CMK (cell line): ENCODE data around the gene LRRC36.

Experiments used
- DNase-seq: peaks from one replicate; pipeline ENCODE4 v3.0.0-alpha.2; 2010; ENCODE audit warnings: low read depth

Gene LRRC36

GRCh38 chr16:67326472-67327309 is at the start of gene LRRC36, which contains the start of gene KCTD19:
Gene LRRC36 (plus strand): TSS chr16:67326815. CDS start chr16:67326863, 48 bp downstream.
Gene KCTD19 (minus strand): TSS chr16:67326741. CDS start chr16:67326707, 34 bp downstream.
- DNase-seq, result no peak

GRCh38 chr16:67277294-67277998 is 49.2 kb upstream of the LRRC36 start:
- no peak for DNase-seq

DNA sequence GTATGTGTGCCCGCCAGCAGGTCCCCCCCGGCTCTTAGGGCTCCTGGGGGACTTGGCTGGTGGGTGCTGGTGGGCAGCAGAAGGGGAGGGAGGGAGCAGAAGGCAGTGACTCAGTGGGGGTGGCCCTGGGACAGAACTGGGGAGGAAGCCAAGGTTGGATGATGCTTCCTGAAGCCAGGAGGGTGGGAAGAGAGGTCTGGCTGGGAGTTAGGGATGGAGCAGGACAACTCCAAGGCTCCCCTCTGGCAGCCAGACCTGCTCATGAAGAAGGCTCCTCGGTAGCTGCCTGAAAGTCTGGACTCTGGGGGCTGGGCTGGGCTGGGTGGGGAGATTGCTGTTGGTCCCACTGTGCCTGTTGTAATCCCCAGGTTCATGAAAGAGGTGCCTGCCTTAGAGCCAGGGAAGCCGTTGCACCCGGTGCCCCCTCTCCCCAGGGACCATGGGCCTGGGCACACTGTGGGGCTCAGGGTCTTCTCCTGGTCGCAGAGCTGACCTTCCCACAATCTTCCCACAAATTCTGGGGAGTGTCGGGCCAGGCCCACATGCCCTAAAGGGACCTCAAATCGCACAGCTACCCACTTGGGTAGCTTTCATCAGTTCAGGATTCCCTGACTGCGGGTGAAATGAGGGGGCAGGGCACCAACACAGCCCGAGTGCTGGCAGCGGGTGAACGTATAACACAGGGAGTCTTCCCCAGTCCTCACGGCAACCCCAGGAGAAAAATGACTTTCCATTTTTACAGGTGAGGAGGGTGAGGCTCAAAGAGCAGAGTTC is 48.4 kb upstream of the LRRC36 start:
- no peak for DNase-seq

DNA sequence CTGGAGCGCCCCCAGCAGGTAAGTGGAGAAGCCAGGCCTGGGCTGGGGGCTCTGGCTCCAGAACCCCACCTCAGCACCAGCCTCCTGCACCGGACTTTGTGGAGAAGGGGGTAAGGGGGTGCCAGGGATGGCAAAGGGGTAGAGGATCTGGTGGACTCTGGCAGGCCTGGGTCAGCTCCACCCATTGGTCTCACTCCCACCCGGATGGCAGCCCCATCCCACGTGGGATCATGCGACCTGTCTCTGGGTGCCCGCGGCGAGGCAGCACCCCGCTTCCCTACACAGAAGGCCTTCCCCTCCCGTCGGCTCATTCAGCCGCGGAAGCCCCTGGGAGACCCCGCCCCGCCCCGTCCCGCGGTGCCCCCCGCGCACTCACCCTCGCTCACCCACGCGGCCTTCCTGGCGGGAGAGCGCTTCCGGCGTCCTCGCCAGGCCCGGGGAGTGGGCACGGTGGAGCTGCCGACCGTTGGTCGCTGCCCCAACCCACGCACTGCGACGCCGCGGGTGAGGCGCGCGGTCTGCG is 47.8 kb upstream of the LRRC36 start:
- peak; percentile 76 for DNase-seq

GRCh38 chr16:67279296-67280089 is 47.1 kb upstream of the LRRC36 start, which contains the start of gene PLEKHG4:
Gene PLEKHG4 (plus strand): TSS chr16:67279532. CDS start chr16:67280045, 513 bp downstream.
- DNase-seq, result peak; percentile 71

- no peak for DNase-seq
Measured at GRCh38 chr16:67280090-67281015, 46.3 kb upstream of the LRRC36 start.

DNA sequence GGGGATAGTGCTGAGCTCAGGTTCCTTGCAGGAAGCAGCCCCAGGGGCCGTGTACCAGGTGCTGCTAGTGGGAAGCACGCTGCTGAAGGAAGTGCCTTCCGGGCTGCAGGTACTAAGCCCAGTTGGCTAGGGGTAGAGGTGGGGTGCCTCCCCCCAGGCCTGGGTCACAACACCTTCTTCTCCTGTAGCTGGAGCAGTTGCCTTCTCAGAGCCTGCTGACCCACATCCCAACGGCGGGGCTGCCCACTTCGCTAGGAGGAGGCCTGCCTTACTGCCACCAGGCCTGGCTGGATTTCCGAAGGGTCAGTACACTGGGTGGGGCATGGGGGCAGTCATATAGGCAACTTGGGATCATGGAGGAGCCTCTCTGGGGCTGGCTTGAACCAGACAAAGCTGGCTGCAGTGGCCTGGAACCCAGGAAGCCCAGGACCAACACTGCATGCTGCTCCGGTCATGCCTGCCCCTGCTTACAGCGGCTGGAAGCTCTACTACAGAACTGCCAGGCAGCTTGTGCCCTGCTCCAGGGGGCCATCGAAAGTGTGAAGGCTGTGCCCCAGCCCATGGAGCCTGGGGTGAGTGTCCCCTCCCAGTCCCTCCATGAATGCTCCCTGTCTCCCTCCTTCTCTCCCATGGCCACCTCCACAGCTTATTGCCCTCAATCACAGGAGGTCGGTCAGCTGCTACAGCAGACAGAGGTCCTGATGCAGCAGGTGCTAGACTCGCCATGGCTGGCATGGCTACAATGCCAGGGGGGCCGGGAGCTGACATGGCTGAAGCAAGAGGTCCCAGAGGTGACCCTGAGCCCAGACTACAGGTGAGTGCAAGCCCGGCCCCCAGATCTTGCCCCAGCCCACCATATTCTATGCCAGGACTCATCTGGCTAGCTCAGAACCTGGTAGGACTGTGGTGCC is 44.8 kb upstream of the LRRC36 start:
- DNase-seq, result no peak

- no peak for DNase-seq
Measured at GRCh38 chr16:67282447-67282805, 44.2 kb upstream of the LRRC36 start.

DNA sequence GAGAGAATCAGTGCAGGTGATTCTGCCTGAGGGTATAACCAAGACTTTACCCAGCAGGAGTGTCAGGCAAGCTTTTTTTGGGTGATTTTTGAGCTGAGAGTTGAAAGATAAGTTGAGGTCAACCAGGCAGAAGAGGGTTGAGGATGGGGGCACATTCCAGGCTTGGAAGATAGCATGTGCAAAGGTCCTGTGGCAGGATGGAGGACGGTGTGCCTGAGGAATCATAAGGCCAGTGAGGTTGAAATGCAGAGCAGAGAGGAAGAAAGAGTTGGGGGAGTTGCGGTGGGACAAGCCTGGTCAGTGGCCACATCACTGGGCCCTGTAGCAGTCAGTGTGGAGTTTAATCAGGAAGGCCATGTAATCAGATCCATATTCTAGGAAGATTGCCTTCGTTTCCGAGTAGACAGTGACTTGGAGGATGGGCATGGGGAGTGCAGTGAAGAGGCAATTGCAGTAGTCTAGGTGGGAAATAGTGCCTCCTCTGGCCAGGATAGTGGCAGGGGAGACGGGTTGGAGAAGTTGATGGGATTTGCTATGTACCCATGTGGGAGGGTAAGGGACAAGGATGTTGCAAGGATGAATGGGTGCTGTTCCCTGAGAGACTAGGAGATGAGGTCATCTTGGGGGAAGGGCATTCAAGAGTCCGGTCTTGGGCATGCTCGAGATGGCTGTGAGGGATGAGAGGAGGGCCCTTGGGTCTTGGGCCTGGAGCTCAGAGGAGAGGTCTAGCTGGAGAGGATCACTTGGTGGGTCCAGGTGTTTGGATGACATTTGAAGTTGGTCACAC is 43.4 kb upstream of the LRRC36 start:
- DNase-seq, result no peak

- DNase-seq, result no peak
Measured at GRCh38 chr16:67283826-67284555, 42.6 kb upstream of the LRRC36 start.

GRCh38 chr16:67284699-67285646 is 41.6 kb upstream of the LRRC36 start:
- DNase-seq, result no peak

DNA sequence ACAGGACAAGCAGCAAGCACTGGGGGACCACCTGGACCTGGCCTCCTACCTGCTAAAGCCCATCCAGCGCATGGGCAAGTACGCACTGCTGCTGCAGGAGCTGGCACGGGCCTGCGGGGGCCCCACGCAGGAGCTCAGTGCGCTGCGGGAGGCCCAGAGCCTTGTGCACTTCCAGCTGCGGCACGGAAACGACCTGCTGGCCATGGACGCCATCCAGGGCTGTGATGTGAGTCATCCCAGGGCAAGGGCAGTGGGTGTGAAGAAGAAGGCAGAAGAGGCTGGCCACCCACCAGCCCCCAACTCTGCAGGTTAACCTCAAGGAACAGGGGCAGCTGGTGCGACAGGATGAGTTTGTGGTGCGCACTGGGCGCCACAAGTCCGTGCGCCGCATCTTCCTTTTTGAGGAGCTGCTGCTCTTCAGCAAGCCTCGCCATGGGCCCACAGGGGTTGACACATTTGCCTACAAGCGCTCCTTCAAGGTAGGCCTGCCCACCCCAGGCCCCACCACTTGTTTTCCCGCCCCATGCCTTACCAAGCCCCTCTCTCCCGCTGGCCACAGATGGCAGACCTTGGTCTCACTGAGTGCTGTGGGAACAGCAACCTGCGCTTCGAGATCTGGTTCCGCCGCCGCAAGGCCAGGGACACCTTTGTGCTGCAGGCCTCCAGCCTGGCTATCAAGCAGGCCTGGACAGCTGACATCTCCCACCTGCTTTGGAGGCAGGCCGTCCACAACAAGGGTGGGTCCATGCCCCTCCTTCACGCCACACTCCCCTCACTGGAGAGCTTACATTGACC is 40.0 kb upstream of the LRRC36 start:
- no peak for DNase-seq

GRCh38 chr16:67287960-67288359 is 38.7 kb upstream of the LRRC36 start:
- no peak for DNase-seq

DNA sequence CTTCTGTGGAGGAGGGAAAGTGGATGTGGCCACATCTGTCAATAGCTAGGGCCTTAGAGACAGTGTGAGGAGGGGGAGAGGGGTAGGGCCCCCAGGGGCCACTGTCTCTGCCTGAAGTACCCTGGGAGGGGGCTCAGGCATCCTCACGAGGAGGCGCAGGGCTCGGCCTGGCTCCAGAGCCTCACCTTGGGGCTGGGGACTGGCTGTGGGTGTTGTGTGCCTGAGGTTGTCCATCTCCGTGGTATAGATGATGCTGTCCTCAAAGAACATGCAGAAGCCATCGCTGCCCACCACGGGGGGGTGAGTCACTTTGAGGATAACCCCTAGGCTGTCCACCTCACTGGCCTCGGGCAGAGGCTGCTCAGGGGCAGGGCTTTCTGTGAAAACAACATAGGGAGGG is 35.2 kb upstream of the LRRC36 start:
- no peak for DNase-seq

DNA sequence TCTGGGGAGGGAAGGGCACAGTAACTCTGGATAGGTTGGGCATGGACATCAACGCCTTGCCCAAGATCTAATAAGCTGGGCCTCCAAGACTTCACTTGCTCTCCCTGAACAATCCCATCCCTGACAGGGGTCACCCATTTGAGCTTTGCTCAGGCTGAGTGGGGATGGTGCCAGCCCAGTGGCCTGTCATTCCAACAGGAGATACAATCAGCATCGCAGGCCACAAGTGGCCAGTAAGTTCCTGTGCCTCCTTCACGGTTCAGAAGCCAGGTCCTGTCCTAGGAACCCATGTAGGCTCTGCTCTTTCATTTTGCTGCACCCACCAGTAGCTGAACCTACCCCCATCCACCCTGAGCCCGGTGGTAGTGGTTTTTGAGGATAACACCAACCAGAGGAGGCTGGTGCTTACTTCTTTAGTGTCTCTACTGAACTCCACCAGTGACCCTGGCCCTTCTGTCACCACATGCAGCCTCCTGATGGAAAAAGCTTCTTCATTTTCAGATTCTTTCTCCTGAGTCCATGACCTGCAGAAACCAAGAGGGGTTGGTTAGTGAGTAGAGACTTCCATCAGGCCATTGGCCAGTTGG is 32.4 kb upstream of the LRRC36 start:
- DNase-seq, result no peak
